ENCODE results near the gene SDHAF4.
"Not testable (repeated sequence)": the region's sequence is repeated elsewhere in the genome, so short reads cannot be mapped to it uniquely, and the experiment has no call there.

Gene SDHAF4

GRCh38 chr6:70566751-70567382 is at the start of gene SDHAF4:
Gene SDHAF4, plus strand, starts transcription at chr6:70566930. Its CDS starts 11 bp downstream, at chr6:70566941.
- DNase-seq (ENCODE audit: low read depth): peak; percentile 91

- no peak for DNase-seq (ENCODE audit: low read depth)
These were observed 48.0 kb upstream of the SDHAF4 start for GRCh38 chr6:70518723-70519122.

- no peak for DNase-seq (ENCODE audit: low read depth)
These were observed 46.2 kb upstream of the SDHAF4 start for GRCh38 chr6:70520575-70520974.

DNA sequence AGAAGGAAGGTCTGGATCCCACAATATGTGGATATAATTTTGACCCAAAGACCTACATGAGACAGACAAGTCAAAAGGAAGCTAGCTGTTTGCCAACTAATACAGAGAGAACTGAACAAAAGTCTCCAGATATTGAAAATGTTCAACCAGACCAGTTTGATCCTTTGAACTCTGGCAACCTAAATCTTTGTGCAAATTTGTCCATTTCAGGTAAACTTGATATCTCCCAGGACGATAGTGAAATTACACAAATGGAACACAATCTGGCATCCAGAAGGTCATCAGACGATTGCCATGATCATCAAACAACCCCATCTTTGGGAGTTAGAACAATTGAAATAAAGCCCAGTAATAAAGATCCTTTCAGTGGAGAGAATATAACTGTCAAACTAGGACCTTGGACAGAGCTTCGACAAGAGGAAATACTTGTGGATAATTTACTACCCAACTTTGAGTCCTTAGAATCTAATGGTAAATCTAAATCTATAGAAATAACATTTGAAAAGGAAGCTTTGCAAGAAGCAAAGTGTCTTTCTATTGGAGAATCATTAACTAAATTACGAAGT is 41.9 kb upstream of the SDHAF4 start:
- DNase-seq (ENCODE audit: low read depth): no peak

- DNase-seq (ENCODE audit: low read depth): no peak
These were observed 39.5 kb upstream of the SDHAF4 start for GRCh38 chr6:70527071-70527737.

DNA sequence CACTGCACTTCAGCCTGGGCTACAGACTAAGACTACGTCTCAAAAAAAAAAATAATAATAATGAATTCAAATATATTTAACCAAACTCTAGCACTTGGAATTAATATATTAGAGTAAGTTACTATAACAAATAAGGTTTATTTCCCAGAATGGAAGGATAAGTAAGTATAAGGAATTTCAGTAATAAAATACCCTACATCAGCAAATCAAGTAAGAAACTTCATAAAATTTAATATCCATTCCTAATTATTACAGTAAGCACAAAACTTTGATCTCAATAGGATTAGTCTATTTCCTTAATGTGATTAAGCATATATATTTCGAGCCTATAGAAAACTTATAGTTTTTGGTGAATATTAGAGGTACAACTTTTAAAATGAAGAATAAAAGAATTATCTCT is 36.7 kb upstream of the SDHAF4 start:
- DNase-seq (ENCODE audit: low read depth): no peak

DNA sequence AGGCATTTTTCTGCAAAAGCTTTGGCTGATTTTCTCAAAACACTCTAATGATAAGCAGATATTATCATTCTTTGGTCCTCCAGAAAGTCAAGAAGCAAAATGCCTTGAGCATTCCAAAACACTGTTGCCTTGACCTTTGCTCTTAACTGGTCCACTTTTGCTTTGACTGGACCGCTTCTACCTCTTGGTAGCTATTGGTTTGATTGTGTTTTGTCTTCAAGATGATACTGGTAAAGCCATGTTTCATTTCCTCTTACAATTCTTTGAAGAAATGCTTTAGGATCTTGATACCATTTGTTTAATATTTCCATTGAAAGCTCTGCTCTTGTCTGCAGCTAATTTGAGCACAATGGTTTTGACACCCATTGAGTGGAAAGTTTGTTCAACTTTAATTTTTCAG is 35.6 kb upstream of the SDHAF4 start:
- DNase-seq (ENCODE audit: low read depth): no peak

GRCh38 chr6:70537266-70537665 is 29.5 kb upstream of the SDHAF4 start:
- no peak for DNase-seq (ENCODE audit: low read depth)

GRCh38 chr6:70538376-70538775 is 28.4 kb upstream of the SDHAF4 start:
- DNase-seq (ENCODE audit: low read depth): no peak

- no peak for DNase-seq (ENCODE audit: low read depth)
These were observed 19.4 kb upstream of the SDHAF4 start for GRCh38 chr6:70547313-70547712.

DNA sequence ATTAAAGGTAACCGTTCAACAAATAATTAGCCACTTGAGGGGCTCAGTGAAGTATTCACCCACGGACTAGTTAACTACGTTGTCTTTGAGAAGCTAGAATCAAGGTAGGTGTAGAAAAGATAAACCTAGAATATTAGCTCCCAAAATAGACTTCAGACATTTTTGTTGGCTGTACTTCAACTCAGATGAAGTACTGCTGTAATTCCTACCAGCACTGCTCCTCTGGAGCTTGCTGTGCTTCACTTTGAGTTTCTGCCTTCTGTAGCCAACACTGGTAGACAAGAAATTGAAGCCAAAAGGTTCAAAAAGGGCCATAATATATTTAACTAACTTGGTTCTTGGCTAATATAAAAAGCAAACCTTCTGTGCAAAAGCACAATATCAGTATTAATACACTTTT is 18.8 kb upstream of the SDHAF4 start:
- no peak for DNase-seq (ENCODE audit: low read depth)

GRCh38 chr6:70549327-70549726 is 17.4 kb upstream of the SDHAF4 start:
- no peak for DNase-seq (ENCODE audit: low read depth)

DNA sequence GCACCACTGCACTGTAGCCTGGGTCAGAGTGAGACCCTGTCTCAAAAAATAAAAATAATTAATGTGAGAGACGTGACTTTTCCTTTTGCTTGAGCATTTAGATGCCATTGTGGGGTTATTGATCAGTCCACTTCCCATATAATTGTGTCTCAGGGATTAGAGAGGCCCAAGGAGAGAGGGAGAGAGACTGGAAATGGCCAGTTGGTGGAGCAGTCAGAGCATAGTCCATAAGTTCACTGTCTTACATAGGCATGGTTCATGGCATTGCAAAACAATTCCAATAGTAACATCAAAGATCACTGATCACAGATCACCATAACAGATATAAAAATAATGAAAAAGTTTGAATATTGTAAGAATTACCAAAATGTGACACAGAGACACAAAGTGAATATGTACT is 15.2 kb upstream of the SDHAF4 start:
- no peak for DNase-seq (ENCODE audit: low read depth)

DNA sequence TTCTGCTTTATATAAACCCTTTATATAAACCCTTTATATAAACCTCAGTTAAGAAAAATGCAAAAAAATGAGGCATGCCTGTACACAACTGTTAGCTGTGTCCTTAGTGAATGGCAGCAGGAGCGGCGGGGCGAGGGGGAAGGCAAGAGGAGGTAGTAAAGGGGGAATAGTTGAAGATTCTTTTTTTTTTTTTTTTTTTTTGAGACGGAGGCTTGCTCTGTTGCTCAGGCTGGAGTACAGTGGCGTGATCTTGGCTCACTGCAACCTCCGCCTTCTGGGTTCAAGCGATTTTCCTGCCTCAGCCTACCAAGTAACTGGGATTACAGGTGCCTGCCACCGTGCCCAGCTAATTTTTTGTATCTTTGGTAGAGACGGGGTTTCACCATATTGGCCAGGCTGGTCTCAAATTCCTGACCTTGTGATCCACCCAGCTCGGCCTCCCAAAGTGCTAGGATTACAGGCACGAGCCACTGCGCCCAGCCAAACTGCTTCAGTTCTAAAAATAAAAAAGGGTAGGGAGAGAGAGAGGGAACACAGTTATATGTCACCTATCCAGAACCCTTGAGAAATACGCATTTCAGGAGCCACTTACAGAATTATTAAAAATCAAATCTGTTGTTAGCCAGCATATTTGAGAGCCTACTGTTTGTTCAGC is 14.3 kb upstream of the SDHAF4 start:
- DNase-seq (ENCODE audit: low read depth): not testable (repeated sequence)

GRCh38 chr6:70552974-70553373 is 13.8 kb upstream of the SDHAF4 start:
- DNase-seq (ENCODE audit: low read depth): no peak

GRCh38 chr6:70557998-70558397 is 8.7 kb upstream of the SDHAF4 start:
- no peak for DNase-seq (ENCODE audit: low read depth)

DNA sequence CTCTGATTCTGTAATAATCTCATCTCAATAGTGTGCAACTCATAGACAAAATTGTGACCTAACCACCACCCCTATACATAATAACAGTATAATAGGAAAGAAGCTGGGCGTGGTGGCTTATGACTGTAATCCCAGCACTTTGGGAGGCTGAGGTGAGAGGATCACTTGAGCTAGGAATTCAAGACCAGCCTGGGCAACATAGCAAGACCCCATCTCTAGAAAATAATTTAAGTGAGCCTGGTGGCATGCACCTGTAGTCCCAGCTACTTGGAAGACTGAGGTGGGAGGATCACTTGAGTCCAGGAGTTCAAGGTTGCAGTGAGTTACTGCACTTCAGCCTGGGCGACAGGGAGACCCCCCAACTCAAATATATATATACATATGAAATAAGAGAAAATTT is 4.3 kb upstream of the SDHAF4 start:
- DNase-seq (ENCODE audit: low read depth): not testable (repeated sequence)

GRCh38 chr6:70563530-70563929 is 3.2 kb upstream of the SDHAF4 start:
- DNase-seq (ENCODE audit: low read depth): no peak

GRCh38 chr6:70574643-70575042 is 7.9 kb downstream of the SDHAF4 start:
- no peak for DNase-seq (ENCODE audit: low read depth)

DNA sequence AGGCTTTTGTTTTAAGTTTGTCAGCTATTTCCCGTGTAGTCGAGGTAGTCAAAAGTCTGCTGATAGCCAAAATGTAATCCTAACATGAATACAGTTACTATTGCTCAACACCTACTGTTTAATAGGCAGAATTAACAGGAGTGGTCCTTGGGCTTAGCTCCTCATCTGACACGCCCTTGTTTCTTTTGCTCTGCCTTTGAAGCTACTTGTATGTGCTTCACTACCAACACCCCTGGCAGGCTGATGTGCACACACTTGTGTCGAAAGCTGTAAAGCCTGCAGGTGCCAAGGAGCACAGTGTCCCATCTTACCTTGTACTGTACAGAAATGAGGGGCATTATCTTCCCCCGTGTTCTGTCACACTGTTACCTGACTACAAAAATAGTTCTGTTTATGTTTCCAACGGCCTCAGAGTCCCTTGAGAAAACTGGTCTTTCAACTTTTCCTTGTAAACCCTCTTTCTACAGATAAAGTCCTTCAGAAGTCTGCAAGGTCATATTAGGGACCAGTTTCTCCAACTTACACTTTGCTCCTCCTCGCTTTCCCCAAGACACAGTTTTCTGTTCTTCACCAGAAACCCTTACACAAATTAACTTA is 9.3 kb downstream of the SDHAF4 start:
- DNase-seq (ENCODE audit: low read depth): no peak

- no peak for DNase-seq (ENCODE audit: low read depth)
These were observed 19.4 kb downstream of the SDHAF4 start for GRCh38 chr6:70586114-70586513.

- DNase-seq (ENCODE audit: low read depth): no peak
These were observed 23.7 kb downstream of the SDHAF4 start for GRCh38 chr6:70590400-70590799.
